Activated CD4-positive, CD25-positive, alpha-beta regulatory T cell treated with anti-CD3 and anti-CD28 coated beads, Interleukin-2, amount 50 U/mL, for 24 hours (primary cell): ENCODE results near the gene UBE2D2.

Source experiments
- ATAC-seq, 2 donors: fragments of 150-1000 bp; cut with Tn5 transposase; one replicate each; pipeline ENCODE4 v1.10.0; 2021; ENCODE audit warnings: mild to moderate bottlenecking in 1 of 2, moderate library complexity in 1 of 2

UBE2D2 gene

GRCh38 chr5:139636207-139636792 is 75.2 kb downstream of the UBE2D2 start:
- peak; percentile 67 to 69 for ATAC-seq

GRCh38 chr5:139636975-139637408 is 75.9 kb downstream of the UBE2D2 start:
- peak; percentile 79 to 83 for ATAC-seq

GRCh38 chr5:139637438-139638089 is 76.4 kb downstream of the UBE2D2 start:
- peak in 1 of 2 donors; percentile 6 for ATAC-seq

DNA sequence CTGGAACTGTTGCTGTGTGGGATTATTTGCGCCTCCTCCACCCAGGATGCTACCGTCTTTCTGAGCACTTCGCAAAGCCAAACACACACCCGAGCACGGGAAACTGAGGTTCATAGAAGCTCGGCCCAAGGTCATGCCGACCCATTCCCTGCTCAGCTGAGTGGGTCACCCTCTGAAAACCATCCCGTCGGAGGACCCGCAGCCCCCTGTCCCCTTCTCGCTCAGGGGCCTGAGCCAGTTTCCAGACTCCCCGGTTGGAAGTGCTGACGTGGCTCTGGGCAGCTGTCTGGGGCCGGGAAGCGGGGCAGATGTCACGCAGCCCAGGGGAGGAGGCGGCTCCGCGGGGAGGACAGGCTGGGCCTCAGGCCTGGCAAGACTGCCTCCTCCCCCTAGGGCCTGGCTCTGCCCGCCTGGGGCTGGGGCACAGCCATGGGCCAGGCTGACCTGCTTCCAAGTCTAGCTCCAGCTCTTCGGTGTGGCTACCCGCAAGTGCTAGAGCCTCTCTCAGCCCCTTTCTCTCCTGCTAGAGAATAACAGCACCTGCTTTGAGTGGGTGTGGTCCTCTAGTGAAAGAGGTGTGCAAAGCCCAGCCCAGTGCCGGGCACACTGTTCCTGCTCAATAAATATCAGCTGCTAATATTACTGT is 77.1 kb downstream of the UBE2D2 start:
- ATAC-seq: no peak

DNA sequence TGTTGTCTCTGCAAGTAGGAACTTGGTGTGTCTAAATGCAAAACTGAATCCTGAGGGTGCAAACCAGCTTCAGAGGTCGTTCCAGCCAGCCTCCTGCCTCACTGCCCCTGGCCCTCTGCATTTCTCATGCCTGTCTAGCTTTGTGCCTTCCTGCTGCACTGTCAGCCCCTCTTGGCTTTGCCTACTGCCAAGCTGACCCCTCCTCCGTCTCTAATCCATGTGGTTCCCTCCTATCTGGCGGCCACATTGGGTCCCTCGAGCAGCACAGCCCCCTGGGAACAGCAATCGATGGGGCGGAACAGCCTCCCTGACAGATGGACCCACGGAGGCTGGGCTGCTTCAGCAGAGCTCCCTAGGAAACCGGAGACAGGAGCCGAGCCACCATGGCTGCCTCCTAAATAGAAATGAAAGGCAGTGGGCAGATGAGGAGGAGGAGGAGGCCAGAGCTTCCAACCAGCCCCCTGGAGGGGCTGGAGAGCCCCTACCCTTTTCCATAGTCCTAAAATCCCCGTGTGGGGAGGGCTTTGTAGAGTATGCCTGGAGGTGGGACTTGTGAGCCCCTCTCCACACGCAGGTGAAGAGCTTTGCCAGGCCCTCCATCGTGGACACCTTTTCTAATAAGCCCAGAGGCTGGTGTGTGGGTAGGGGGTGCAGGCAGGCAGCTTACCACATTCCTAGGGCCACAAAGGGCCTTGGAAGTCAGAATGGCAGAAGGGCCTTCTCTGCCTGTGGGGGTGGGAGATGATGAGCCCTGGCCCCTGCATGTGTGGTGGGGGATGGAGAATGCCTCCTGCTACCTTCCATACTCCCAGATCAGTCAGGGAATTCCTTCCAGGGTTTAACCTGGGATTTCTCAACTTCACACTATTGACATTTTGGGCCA is 77.8 kb downstream of the UBE2D2 start:
- no peak for ATAC-seq

DNA sequence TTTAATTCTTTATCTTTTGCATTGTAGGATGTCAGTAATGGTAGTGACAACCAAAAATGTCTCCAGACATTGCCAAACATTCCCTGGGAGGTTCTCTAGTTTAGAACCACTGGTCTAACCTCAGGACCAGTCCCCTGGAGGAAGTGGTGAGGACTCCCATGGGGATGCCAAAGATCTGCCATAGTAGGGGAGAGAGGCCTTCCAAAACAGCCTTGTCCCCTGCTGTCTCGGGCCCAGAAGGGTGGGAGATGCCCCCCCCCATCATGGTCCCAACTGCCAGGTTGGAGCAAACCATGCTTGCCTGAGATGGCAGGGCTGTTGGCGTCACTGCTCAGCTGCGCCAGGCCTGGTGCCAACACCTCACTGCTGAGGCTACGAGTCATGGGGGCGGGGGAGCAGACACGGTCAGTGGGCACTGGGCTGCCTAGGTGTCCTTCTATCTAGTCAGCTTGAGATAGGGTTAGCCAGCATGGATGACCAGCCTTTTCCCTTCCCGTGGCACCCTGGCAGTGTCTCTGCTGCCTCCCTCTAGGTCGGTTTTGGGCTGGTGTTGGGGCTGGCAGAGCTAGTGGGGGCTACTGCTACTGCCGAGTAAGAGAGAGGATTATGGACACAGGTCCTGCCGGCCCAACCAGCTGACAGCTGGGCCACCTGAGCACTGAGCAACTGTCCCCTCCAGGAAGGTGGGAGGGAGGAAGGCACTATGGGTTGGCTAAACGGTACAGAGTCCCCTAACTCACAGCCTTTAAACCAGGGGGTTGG is 78.7 kb downstream of the UBE2D2 start:
- no peak for ATAC-seq

- no peak for ATAC-seq
These were observed 79.4 kb downstream of the UBE2D2 start for GRCh38 chr5:139640421-139641115.

GRCh38 chr5:139641116-139642080 is 80.3 kb downstream of the UBE2D2 start:
- no peak for ATAC-seq

DNA sequence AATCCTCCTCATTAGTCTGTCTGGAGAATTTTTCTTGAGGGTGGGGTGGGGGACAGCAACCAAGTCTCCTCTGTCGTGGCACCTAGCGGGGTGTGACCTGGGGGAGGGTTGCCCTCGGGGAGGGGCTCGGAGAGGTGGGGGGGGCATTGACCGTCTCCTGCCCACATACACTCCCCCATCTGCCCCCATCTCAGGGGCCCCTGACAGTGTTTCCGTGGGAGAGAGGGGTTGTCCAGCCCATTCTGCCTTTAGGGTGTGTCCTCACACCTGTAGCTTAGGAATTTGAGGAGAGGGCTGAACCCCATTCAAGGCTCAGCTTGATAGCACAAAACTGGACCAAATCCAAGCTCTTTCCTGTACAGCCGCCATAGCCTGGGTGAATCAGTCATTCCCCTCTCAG is 81.1 kb downstream of the UBE2D2 start:
- ATAC-seq: no peak

DNA sequence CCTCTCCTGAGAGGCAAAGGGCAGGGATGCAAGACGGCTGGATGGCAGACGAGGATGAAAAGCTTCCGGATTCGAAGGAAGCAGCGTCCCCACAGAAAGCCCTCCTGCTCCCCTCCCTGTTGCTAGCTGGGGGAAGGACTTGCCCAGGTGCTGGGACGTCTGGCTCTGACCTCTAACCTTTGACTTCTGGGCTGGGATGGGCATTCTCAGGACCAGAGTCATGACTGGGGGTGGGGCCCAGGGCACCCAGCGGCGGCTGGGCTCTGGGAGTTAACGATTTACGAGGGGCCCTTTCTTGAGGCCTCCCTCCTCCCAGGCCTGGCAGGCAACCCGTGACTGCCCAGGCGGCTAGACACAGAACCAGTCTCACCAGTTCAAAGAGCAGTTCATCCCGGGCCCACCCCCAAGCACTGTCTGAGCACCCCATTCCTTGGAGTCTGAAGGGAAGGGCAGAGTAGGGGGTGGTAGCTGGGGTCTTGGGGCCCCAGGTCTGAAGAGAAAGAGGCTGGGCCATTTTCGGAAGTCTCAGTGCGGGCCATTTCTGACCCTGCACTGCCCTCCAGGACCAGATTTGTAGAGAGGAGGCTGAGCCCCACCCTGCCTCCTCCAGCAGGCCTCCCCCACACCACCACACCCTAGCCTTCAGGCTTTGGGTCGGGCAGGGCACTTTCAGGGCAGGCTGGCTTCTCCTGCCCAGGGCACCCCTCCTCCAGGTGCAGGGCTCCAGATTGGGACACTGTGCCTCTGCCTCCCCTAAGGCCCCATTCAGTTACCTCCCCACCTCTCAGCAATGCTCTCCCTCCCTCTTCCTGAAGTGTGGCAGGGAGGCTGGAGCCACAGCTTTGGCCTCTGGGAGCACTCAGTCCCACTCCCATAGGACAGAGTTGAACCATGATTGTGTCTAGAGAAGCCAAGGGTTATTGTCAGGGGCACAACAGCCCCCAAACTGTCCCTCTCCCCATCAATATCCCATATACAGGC is 82.0 kb downstream of the UBE2D2 start:
- no peak for ATAC-seq

DNA sequence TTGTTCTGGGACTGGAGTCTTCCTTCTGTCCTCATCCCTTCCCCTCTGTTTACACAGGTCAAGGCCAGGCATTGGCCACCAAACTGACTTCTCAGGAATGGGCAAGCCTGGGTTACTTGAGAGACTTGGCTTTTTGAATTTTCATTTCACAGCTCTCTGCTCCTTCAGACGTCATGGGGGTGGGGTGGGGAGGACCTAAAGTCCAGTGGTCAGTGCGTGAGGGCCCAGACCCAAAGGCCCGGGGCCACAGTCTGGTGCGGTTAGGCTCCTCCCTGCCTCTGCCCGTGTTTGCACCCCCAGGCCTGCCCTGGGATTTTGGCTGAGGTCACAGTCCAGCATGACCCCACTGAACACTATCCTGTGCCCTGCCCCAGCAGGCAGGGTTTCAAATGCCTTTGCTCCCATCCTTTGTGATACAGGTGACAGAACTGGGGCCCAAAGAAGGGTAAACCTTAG is 82.9 kb downstream of the UBE2D2 start:
- ATAC-seq: no peak

DNA sequence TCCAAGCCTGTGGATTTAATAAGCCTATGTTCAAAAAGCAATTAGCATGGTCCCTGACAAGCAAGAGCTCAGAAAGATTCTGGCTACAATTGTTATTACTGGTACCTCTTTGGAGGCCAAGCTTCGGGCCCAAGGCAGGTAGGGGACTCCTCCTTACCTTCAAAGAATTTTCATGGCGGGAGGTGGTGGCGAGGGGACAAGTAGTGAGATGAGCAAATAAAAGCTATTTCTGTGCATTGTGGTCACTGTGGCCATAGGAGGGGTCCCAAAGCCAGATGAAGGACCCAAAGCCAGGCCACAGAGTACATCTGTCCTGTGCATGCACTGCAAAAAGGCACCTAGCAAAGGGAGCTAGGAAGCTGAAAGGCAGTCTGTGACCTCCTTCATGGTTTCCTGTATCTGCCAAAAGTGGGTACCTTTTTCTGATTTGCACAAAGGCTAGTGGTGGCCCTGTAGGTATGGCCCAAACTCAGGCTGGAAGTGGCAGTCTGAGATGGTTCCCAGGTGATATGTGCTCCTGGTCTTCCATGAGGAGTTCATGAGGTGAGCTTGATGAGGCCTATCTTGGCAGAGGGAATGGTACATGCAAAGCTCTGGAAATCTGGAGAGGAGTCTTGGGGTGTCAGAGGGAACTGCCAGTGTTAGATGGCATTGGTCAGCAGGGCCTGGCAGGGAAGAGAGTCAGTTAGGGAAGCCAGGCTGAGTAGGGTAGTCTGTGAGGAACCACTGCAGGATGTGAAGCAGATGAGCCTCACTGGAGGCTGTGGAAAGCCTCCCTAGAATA is 83.7 kb downstream of the UBE2D2 start:
- no peak for ATAC-seq

GRCh38 chr5:139645430-139645871 is 84.3 kb downstream of the UBE2D2 start:
- no peak for ATAC-seq

DNA sequence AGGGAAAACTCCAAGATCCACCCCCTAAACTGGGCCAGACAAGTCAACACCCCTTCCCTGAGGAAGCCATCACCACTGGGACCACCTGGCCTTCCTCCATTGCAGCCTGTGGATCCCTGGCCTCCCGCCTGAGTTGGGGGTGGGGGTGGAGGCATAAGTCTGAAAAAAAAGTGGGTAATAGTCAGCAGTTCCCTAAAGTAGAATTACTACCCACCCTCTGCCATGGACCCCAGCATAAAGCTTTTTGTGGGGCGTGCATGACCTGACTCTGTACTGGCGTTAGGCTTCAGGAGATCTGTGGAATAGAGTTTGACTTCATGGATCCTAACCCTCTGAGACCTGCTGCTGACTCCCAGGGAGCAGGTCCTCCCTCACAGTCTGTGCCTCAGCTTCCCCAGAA is 85.0 kb downstream of the UBE2D2 start:
- ATAC-seq: no peak

GRCh38 chr5:139646912-139647505 is 85.9 kb downstream of the UBE2D2 start:
- no peak for ATAC-seq

- no peak for ATAC-seq
These were observed 86.5 kb downstream of the UBE2D2 start for GRCh38 chr5:139647506-139648204.
